DMS53 treated with DMSO at 0.1 percent for 48 hours (cell line): ENCODE results near the gene EXOC3L2.

ENCODE experiments used
- DNase-seq: peaks from one replicate; lab custom pipeline; 2025; ENCODE audit not compliant: unreplicated experiment; lab: John Stamatoyannopoulos, UW

Gene EXOC3L2

GRCh38 chr19:45180936-45181335 is 64.3 kb downstream of the EXOC3L2 start:
- DNase-seq = no peak

GRCh38 chr19:45179892-45180370 is 65.3 kb downstream of the EXOC3L2 start:
- DNase-seq = no peak

GRCh38 chr19:45179072-45179891 is 65.9 kb downstream of the EXOC3L2 start:
- no peak for DNase-seq

GRCh38 chr19:45178262-45179071 is 66.7 kb downstream of the EXOC3L2 start, which contains the start of gene BLOC1S3:
BLOC1S3 (plus strand) TSS chr19:45178784; CDS start chr19:45179297, 513 bp downstream.
- DNase-seq = peak; percentile 98

- DNase-seq = peak; percentile 17
Measured at GRCh38 chr19:45177817-45178261, 67.4 kb downstream of the EXOC3L2 start, which contains the start of gene TRAPPC6A. TRAPPC6A (minus strand) TSS chr19:45178237; CDS start chr19:45178218, 19 bp downstream.

GRCh38 chr19:45175515-45176345 is 69.5 kb downstream of the EXOC3L2 start:
- DNase-seq = no peak

- no peak for DNase-seq
Measured at GRCh38 chr19:45173816-45174215, 71.4 kb downstream of the EXOC3L2 start.

GRCh38 chr19:45172611-45173208 is 72.5 kb downstream of the EXOC3L2 start:
- DNase-seq = no peak

GRCh38 chr19:45172173-45172572 is 73.0 kb downstream of the EXOC3L2 start:
- DNase-seq = no peak

- DNase-seq = no peak
Measured at GRCh38 chr19:45171211-45171623, 74.0 kb downstream of the EXOC3L2 start.

- DNase-seq = no peak
Measured at GRCh38 chr19:45170146-45171106, 74.8 kb downstream of the EXOC3L2 start.

GRCh38 chr19:45169602-45170001 is 75.6 kb downstream of the EXOC3L2 start:
- DNase-seq = no peak

- DNase-seq = no peak
Measured at GRCh38 chr19:45168767-45169351, 76.3 kb downstream of the EXOC3L2 start.

GRCh38 chr19:45166723-45167252 is 78.4 kb downstream of the EXOC3L2 start:
- DNase-seq = no peak

GRCh38 chr19:45164577-45165335 is 80.5 kb downstream of the EXOC3L2 start:
- peak; percentile 54 for DNase-seq

GRCh38 chr19:45163751-45164460 is 81.3 kb downstream of the EXOC3L2 start:
- no peak for DNase-seq

- no peak for DNase-seq
Measured at GRCh38 chr19:45163156-45163555, 82.1 kb downstream of the EXOC3L2 start.
